ENCODE results near the gene MEIOB.

GRCh38 chr16:1810106-1810505, 61.9 kb downstream of the MEIOB start:
- no peak for TF ChIP-seq CEBPB (IDR thresholded peaks at IDR 0.05)
- no peak for TF ChIP-seq REST (IDR thresholded peaks at IDR 0.05; ENCODE audit: low read depth)
- no peak for TF ChIP-seq TCF12 (IDR thresholded peaks at IDR 0.05; ENCODE audit: low read depth)
- TF ChIP-seq YY1 (IDR thresholded peaks at IDR 0.05; ENCODE audit: low read depth): no peak
- TF ChIP-seq USF1 (IDR thresholded peaks at IDR 0.05): no peak
- TF ChIP-seq NFIC (IDR thresholded peaks at IDR 0.05): no peak
- TF ChIP-seq EP300 (IDR thresholded peaks at IDR 0.05; ENCODE audit: borderline replicate concordance): no peak
- no peak for TF ChIP-seq TAF1 (IDR thresholded peaks at IDR 0.05; ENCODE audit: low read depth)
- no peak for TF ChIP-seq RAD21 (IDR thresholded peaks at IDR 0.05; ENCODE audit: low read depth)
- TF ChIP-seq MAX (IDR thresholded peaks at IDR 0.05): no peak
- no peak for TF ChIP-seq TEAD4 (IDR thresholded peaks at IDR 0.05)

All from Ishikawa (cell line).